ENCODE measurements around the gene AFF3.

DNA sequence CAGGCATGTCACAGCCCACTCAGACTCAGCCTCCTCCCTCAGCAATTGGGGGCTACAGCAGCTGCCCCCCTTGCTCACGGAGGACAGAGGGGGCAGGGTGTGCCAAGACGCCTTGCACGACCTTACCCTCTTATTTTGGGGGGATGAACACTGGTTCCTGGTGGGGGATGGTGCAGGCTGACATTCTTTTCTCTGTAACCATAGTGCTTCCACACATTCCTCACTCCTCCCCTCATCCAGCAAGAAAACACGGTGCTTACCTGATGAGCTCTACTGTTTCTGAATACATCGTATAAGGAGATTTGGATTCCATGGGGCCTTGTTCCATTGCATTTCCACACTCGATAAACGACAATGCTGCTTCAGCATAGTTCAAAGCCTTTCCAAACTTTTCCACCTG is 577.2 kb downstream of the AFF3 start:
- TF ChIP-seq CTCF (IDR thresholded peaks at IDR 0.05 in 2 of 3, conservative IDR thresholded peaks at IDR 0.05 in 1 of 3; ENCODE audit: control insufficient read depth in 2 of 3, extremely low read depth in 1 of 3, insufficient read depth in 1 of 3, low read depth in 3 of 3, low read length in 3 of 3): no peak
- TF ChIP-seq TCF3 (IDR thresholded peaks at IDR 0.05; ENCODE audit: borderline replicate concordance, insufficient read depth, low read depth, low read length): no peak
- no peak for TF ChIP-seq MYB (IDR thresholded peaks at IDR 0.05; ENCODE audit: borderline replicate concordance, low read depth, low read length)
- no peak for TF ChIP-seq ATF2 (IDR thresholded peaks at IDR 0.05; ENCODE audit: low read length)
- no peak for TF ChIP-seq JUND (IDR thresholded peaks at IDR 0.05; ENCODE audit: low read depth, low read length)
- no peak for TF ChIP-seq HDAC6 (IDR thresholded peaks at IDR 0.05; ENCODE audit: unreplicated experiment)
- TF ChIP-seq, protein P1, sequence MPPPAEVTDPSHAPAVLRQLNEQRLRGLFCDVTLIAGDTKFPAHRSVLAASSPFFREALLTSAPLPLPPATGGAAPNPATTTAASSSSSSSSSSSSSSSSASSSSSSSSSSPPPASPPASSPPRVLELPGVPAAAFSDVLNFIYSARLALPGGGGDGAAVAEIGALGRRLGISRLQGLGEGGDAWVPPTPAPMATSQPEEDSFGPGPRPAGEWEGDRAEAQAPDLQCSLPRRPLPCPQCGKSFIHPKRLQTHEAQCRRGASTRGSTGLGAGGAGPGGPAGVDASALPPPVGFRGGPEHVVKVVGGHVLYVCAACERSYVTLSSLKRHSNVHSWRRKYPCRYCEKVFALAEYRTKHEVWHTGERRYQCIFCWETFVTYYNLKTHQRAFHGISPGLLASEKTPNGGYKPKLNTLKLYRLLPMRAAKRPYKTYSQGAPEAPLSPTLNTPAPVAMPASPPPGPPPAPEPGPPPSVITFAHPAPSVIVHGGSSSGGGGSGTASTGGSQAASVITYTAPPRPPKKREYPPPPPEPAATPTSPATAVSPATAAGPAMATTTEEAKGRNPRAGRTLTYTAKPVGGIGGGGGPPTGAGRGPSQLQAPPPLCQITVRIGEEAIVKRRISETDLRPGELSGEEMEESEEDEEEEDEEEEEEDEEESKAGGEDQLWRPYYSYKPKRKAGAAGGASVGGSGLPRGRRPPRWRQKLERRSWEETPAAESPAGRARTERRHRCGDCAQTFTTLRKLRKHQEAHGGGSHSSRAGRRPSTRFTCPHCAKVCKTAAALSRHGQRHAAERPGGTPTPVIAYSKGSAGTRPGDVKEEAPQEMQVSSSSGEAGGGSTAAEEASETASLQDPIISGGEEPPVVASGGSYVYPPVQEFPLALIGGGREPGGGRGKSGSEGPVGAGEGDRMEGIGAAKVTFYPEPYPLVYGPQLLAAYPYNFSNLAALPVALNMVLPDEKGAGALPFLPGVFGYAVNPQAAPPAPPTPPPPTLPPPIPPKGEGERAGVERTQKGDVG (CRISPR knock-in tag; IDR thresholded peaks at IDR 0.05): no peak
- no peak for TF ChIP-seq NRF1 (conservative IDR thresholded peaks at IDR 0.05; ENCODE audit: low read depth, low read length)
- no peak for TF ChIP-seq GABPA (IDR thresholded peaks at IDR 0.05; ENCODE audit: low read depth)
- TF ChIP-seq PAX5 (IDR thresholded peaks at IDR 0.05; ENCODE audit: borderline replicate concordance, low read depth, low read length): no peak
- no peak for TF ChIP-seq JUNB (IDR thresholded peaks at IDR 0.05)
- TF ChIP-seq ZBED1 (IDR thresholded peaks at IDR 0.05; ENCODE audit: borderline replicate concordance): no peak
- TF ChIP-seq SP1 (IDR thresholded peaks at IDR 0.05; ENCODE audit: low read depth, low read length): no peak

Data from GM12878 (cell line).